H1 (cell line): ENCODE measurements around the gene FFAR2. TPM values are rescaled to one million over a fixed set of nuclear protein-coding genes. Genes with fewer than 3 reads are reported as not detected.

Experiments used
- CTCF ChIA-PET: fragments of 300-600 bp; sonication (Branson Sonifier 250); formaldehyde crosslinking; loops from one replicate; lab custom pipeline; 2021; ENCODE audit not compliant: partially characterized antibody; lab: Charles Lee
- POLR2A ChIA-PET: fragments of 300-600 bp; sonication (Branson Sonifier 250); formaldehyde crosslinking; loops from one replicate; lab custom pipeline; 2021; ENCODE audit warnings: inconsistent platforms; ENCODE audit not compliant: partially characterized antibody; lab: Charles Lee
- DNase-seq, 2 experiments: peaks; one replicate each; pipeline versions ENCODE4 v3.0.0 to v3.0.0-alpha.2; 2010 to 2022; ENCODE audit warnings: low spot score in 2 of 2, low read depth in 1 of 2, mixed read lengths in 1 of 2
- FAIRE-seq: peaks from 2 replicates; lab custom pipeline; 2011; peaks lifted over from hg19 to GRCh38; lab: Jason Lieb, UNC
- H2AFZ ChIP-seq: 2 replicates; pipeline ENCODE4 v1.8.1; 2012; ENCODE audit warnings: low read length, inconsistent platforms
- H2AK5ac ChIP-seq: 2 replicates; pipeline ENCODE4 v1.6.1; 2013; ENCODE audit warnings: low read depth, low read length
- H2BK120ac ChIP-seq: replicated peaks from 2 replicates; pipeline ENCODE3; 2013; ENCODE audit warnings: low read depth, low read length, inconsistent platforms
- H2BK12ac ChIP-seq: 2 replicates; pipeline ENCODE4 v1.6.1; 2013; ENCODE audit warnings: low read depth, low read length
- H2BK15ac ChIP-seq: 2 replicates; pipeline ENCODE4 v1.6.1; 2013; ENCODE audit warnings: low read length
- H2BK20ac ChIP-seq: 2 replicates; pipeline ENCODE4 v1.6.1; 2013; ENCODE audit warnings: low read length
- H2BK5ac ChIP-seq: 2 replicates; pipeline ENCODE4 v1.6.1; 2013; ENCODE audit warnings: low read depth, low read length
- H3K14ac ChIP-seq: 2 replicates; pipeline ENCODE4 v1.6.1; 2013; ENCODE audit warnings: inconsistent platforms; ENCODE audit not compliant: insufficient read length
- H3K18ac ChIP-seq: 2 replicates; pipeline ENCODE4 v1.6.1; 2013; ENCODE audit warnings: low read length; ENCODE audit errors: extremely low read depth
- H3K23ac ChIP-seq: 2 replicates; pipeline ENCODE4 v1.6.1; 2013; ENCODE audit warnings: inconsistent platforms; ENCODE audit not compliant: insufficient read length
- H3K23me2 ChIP-seq: 2 replicates; pipeline ENCODE4 v1.6.1; 2013; ENCODE audit warnings: low read depth, low read length
- H3K27ac ChIP-seq: 2 replicates; pipeline ENCODE4 v1.6.1; 2011; ENCODE audit warnings: low read depth, low read length, inconsistent platforms
- H3K27me3 ChIP-seq, 4 experiments: replicated peaks in 1 of 4; 1 replicate in 1 of 4; 2 replicates in 3 of 4; pipeline versions ENCODE4 v1.6.1 to v1.8.1; 2011 to 2013; ENCODE audit warnings: low read length in 3 of 4, mild to moderate bottlenecking in 3 of 4, inconsistent platforms in 2 of 4, mixed read lengths in 2 of 4, moderate library complexity in 1 of 4; ENCODE audit not compliant: control insufficient read depth in 3 of 4, insufficient read depth in 3 of 4; ENCODE audit errors: extremely low read depth in 1 of 4
- H3K36me3 ChIP-seq, 4 experiments: 2 replicates each; pipeline versions ENCODE4 v1.6.1 to v1.8.1; 2011 to 2013; ENCODE audit warnings: mild to moderate bottlenecking in 4 of 4, low read length in 3 of 4, moderate library complexity in 2 of 4, control low read depth in 1 of 4, inconsistent platforms in 1 of 4; ENCODE audit not compliant: insufficient read depth in 4 of 4, control insufficient read depth in 2 of 4
- H3K4ac ChIP-seq: replicated peaks from 2 replicates; pipeline ENCODE3; 2013; ENCODE audit warnings: low read length, low read depth, mixed read lengths, inconsistent platforms; ENCODE audit not compliant: insufficient read length
- H3K4me1 ChIP-seq, 4 experiments: replicated peaks in 1 of 4; 1 replicate in 1 of 4; 2 replicates in 3 of 4; pipeline versions ENCODE4 v1.6.1 to v1.8.1; 2011 to 2013; ENCODE audit warnings: low read length in 3 of 4, inconsistent platforms in 2 of 4, mixed read lengths in 1 of 4; ENCODE audit not compliant: insufficient read depth in 4 of 4, control insufficient read depth in 3 of 4
- H3K4me2 ChIP-seq, 2 experiments: 2 replicates each; pipeline versions ENCODE4 v1.6.1 to v1.8.1; 2011 to 2013; ENCODE audit warnings: low read depth in 2 of 2, low read length in 2 of 2, control low read depth in 1 of 2, inconsistent platforms in 1 of 2, mild to moderate bottlenecking in 1 of 2; ENCODE audit not compliant: insufficient read depth in 1 of 2
- H3K4me3 ChIP-seq, 4 experiments: fragments of 200-600, 300-600 bp in 1 of 4; sonication (generic), shearing (Covaris generic), sonication (Bioruptor Twin) in 1 of 4; 2 replicates each; pipeline versions ENCODE4 v1.5.1 to v1.8.1; 2011 to 2016; ENCODE audit warnings: low read length in 4 of 4, low read depth in 3 of 4, control low read depth in 2 of 4, inconsistent platforms in 2 of 4, mild to moderate bottlenecking in 2 of 4, mixed read lengths in 1 of 4, moderate library complexity in 1 of 4; ENCODE audit not compliant: insufficient read depth in 2 of 4; ENCODE audit errors: extremely low read depth in 1 of 4
- H3K56ac ChIP-seq: replicated peaks from 2 replicates; pipeline ENCODE3; 2013; ENCODE audit warnings: low read depth, mild to moderate bottlenecking, mixed read lengths, low read length, inconsistent platforms; ENCODE audit not compliant: insufficient read length
- H3K79me1 ChIP-seq: 2 replicates; pipeline ENCODE4 v1.6.1; 2013; ENCODE audit warnings: low read depth, low read length, control low read depth
- H3K79me2 ChIP-seq, 2 experiments: 2 replicates each; pipeline versions ENCODE4 v1.6.1 to v1.8.1; 2012 to 2013; ENCODE audit warnings: low read length in 2 of 2, mild to moderate bottlenecking in 2 of 2, inconsistent platforms in 1 of 2; ENCODE audit not compliant: insufficient read depth in 2 of 2, control insufficient read depth in 1 of 2
- H3K9ac ChIP-seq, 4 experiments: replicated peaks in 1 of 4; 1 replicate in 1 of 4; 2 replicates in 3 of 4; pipeline versions ENCODE4 v1.6.1 to v1.8.1; 2011 to 2013; ENCODE audit warnings: low read depth in 3 of 4, low read length in 3 of 4, control low read depth in 2 of 4, mild to moderate bottlenecking in 2 of 4, moderate library complexity in 2 of 4, inconsistent platforms in 1 of 4; ENCODE audit errors: extremely low read depth in 1 of 4
- H3K9me3 ChIP-seq, 2 experiments: 2 replicates each; pipeline versions ENCODE4 v1.6.1 to v1.8.1; 2012 to 2013; ENCODE audit warnings: mild to moderate bottlenecking in 2 of 2, moderate library complexity in 2 of 2, control low read depth in 1 of 2, inconsistent platforms in 1 of 2, low read depth in 1 of 2, low read length in 1 of 2, mixed read lengths in 1 of 2; ENCODE audit not compliant: insufficient read depth in 2 of 2
- H4K20me1 ChIP-seq, 2 experiments: replicated peaks in 1 of 2; 2 replicates each; pipeline versions ENCODE3 to v1.8.1; 2011 to 2013; ENCODE audit warnings: inconsistent platforms in 2 of 2, low read length in 2 of 2, mild to moderate bottlenecking in 1 of 2; ENCODE audit not compliant: insufficient read depth in 2 of 2, control insufficient read depth in 1 of 2
- H4K5ac ChIP-seq: 2 replicates; pipeline ENCODE4 v1.6.1; 2013; ENCODE audit warnings: low read length, low read depth, mixed read lengths, inconsistent platforms; ENCODE audit not compliant: insufficient read length
- H4K8ac ChIP-seq: 2 replicates; pipeline ENCODE4 v1.8.0; 2013; ENCODE audit warnings: mild to moderate bottlenecking, moderate library complexity, low read length, inconsistent platforms; ENCODE audit not compliant: insufficient read depth; ENCODE audit errors: extremely low read depth
- H4K91ac ChIP-seq: replicated peaks from 2 replicates; pipeline ENCODE3; 2013; ENCODE audit warnings: low read length, mixed read lengths, inconsistent platforms; ENCODE audit not compliant: insufficient read length
- BCL11A ChIP-seq, 2 experiments: IDR thresholded peaks; one replicate each; pipeline ENCODE4 v1.6.1; 2011; ENCODE audit warnings: low read depth in 2 of 2, low read length in 2 of 2, mild to moderate bottlenecking in 2 of 2
- CBX8 ChIP-seq: fragments of 300-800, 300-1000 bp; sonication (generic); IDR thresholded peaks from 2 replicates; pipeline ENCODE4 v1.7.1; 2016; ENCODE audit warnings: low read depth, low read length, borderline replicate concordance
- CTBP2 ChIP-seq: IDR thresholded peaks from 2 replicates; pipeline ENCODE4 v1.7.0; 2011; ENCODE audit warnings: borderline replicate concordance, mild to moderate bottlenecking, moderate library complexity, mixed read lengths, low read length; ENCODE audit not compliant: insufficient read depth, insufficient read length
- EP300 ChIP-seq, 2 experiments: IDR thresholded peaks; 1 replicate in 1 of 2; 2 replicates in 1 of 2; pipeline ENCODE4 v1.6.1; 2011 to 2012; ENCODE audit warnings: low read depth in 2 of 2, low read length in 2 of 2, mild to moderate bottlenecking in 2 of 2, borderline replicate concordance in 1 of 2, inconsistent platforms in 1 of 2, moderate library complexity in 1 of 2
- KDM4A ChIP-seq: IDR thresholded peaks from one replicate; pipeline ENCODE4 v1.7.1; 2012; ENCODE audit warnings: low read depth, mild to moderate bottlenecking, moderate library complexity, low read length, inconsistent platforms; ENCODE audit not compliant: severe bottlenecking
- MAX ChIP-seq: IDR thresholded peaks from 2 replicates; pipeline ENCODE4 v1.6.1; 2012; ENCODE audit warnings: inconsistent platforms
- NANOG ChIP-seq: IDR thresholded peaks from 2 replicates; pipeline ENCODE4 v1.6.1; 2011; ENCODE audit warnings: low read length, low read depth, mild to moderate bottlenecking, inconsistent platforms; ENCODE audit not compliant: insufficient read depth, poor library complexity, severe bottlenecking
- PHF8 ChIP-seq: fragments of 200-600 bp; sonication (generic); conservative IDR thresholded peaks from 2 replicates; pipeline ENCODE4 v1.7.1; 2012; ENCODE audit warnings: low read depth, mild to moderate bottlenecking, inconsistent platforms, low read length, moderate library complexity
- SP4 ChIP-seq: IDR thresholded peaks from 2 replicates; pipeline ENCODE4 v1.6.1; 2012; ENCODE audit warnings: low read length, inconsistent platforms
- TAF7 ChIP-seq: optimal IDR thresholded peaks from 2 replicates; pipeline ENCODE3; 2011; ENCODE audit warnings: low read depth, mild to moderate bottlenecking, inconsistent platforms, low read length, moderate library complexity, borderline replicate concordance
- YY1 ChIP-seq: IDR thresholded peaks from 2 replicates; pipeline ENCODE4 v1.6.1; 2011; ENCODE audit warnings: low read depth, mild to moderate bottlenecking, low read length
- WGBS, 2 experiments: shearing (Covaris generic) in 1 of 2; methylation state at CpG; one replicate each; pipeline versions ENCODE4 v1.1.6 to v1.1.7; 2013 to 2015; ENCODE audit warnings: low lambda C conversion rate in 2 of 2, mixed read lengths in 2 of 2, inconsistent platforms in 1 of 2, low coverage in 1 of 2, missing lambda C conversion rate in 1 of 2; ENCODE audit not compliant: insufficient replicate concordance in 2 of 2, insufficient coverage in 1 of 2, insufficient read length in 1 of 2; ENCODE audit errors: extremely low coverage in 1 of 2, missing lambda C conversion rate in 1 of 2; 5-methylcytosine and 5-hydroxymethylcytosine counted together
- polyA plus RNA-seq, 7 experiments: library from polyadenylated mRNA; depleted of rRNA in 3 of 7; stranded (reverse) in 5 of 7; unstranded in 2 of 7; fragments of >200 nt in 5 of 7; fragments of 200-250 nt in 2 of 7; gene quantifications; 1 replicate in 5 of 7; 2 replicates in 1 of 7; 4 replicates in 1 of 7; pipeline versions ENCODE4 v1.2.1 to v1.2.3, GENCODE V29; 2011 to 2013; ENCODE audit warnings: missing spikeins in 2 of 7, mixed read lengths in 2 of 7
- total RNA-seq: library from RNA; stranded (reverse); fragmentation: NEBNext Ultra II Directional; extraction: Animal tissue kit (Norgen Biotek cat#: 25700); gene quantifications from 2 replicates; pipeline ENCODE4 v1.2.1, GENCODE V29; 2021

Gene FFAR2
- total and polyA plus RNA-seq, 2 of the 8 experiments (the other 6 are each of a cell fraction or from before 2014, with no cell fraction given), result not detected

- Histone ChIP-seq H2BK20ac (no peak overlapping the region), H4K8ac (no peak overlapping the region), H4K91ac (no peak overlapping the region), H3K79me2 (no peaks in the 10 kb centered on the region), H3K9me3 (no peaks in the 10 kb centered on the region), H2BK5ac (no peak overlapping the region), H2BK12ac (no peak overlapping the region), H3K4ac (no peak overlapping the region), H3K9ac (no peak overlapping the region), H3K79me1 (no peaks in the 10 kb centered on the region), H3K4me3 (no peak overlapping the region), H4K5ac (no peak overlapping the region), H3K23me2 (no peaks in the 10 kb centered on the region), H3K18ac (no peak overlapping the region), H2BK120ac (no peak overlapping the region), H2AK5ac (no peak overlapping the region), H3K27me3 (no peaks in the 10 kb centered on the region), H3K4me2 (no peak overlapping the region), H3K36me3 (no peaks in the 10 kb centered on the region), H3K56ac (no peak overlapping the region), H2AFZ (no peak overlapping the region), H3K14ac (no peak overlapping the region), H3K27ac (no peak overlapping the region), H2BK15ac (no peak overlapping the region), H3K4me1 (no peaks in the 10 kb centered on the region), H4K20me1 (no peaks in the 10 kb centered on the region), H3K23ac (no peak overlapping the region)
- DNase-seq, result no peak
- POLR2A ChIA-PET, result interaction anchor here (1.1 kb wide), 1 partner anchor 18 kb away, joined by 3 read pairs; no protein-coding TSS in a partner anchor
- CTCF ChIA-PET, result interaction anchor here (0.6 to 1.6 kb wide), 4 partner anchors 9 to 97 kb away, joined by 3 to 4 read pairs (median 3); no protein-coding TSS in a partner anchor
- FAIRE-seq, result no peak
- 83% methylated on average over 13 of the region's 13 CpGs; no CpG with 5 or more reads in 1 of the 2 experiments for WGBS, 2 experiments
- TF ChIP-seq YY1 (no peak), NANOG (no peak), TAF7 (no peak), SP4 (no peak), EP300 (IDR thresholded peaks at IDR 0.05; ENCODE audit: borderline replicate concordance in 1 of 2, low read depth in 2 of 2, low read length in 2 of 2) (no peak), CBX8 (no peak), KDM4A (no peak), CTBP2 (no peak), PHF8 (no peak), BCL11A (IDR thresholded peaks at IDR 0.05; ENCODE audit: low read depth in 2 of 2, low read length in 2 of 2) (no peak), MAX (no peak)
Measured at GRCh38 chr19:35408284-35409171, 39.5 kb upstream of the FFAR2 start.
